NCI-H146 treated with DMSO at 0.1 percent for 48 hours (cell line): ENCODE results near the gene IQCC.

ENCODE experiments used
- DNase-seq: peaks from one replicate; lab custom pipeline; 2025; ENCODE audit not compliant: unreplicated experiment; lab: John Stamatoyannopoulos, UW

Gene IQCC

DNA sequence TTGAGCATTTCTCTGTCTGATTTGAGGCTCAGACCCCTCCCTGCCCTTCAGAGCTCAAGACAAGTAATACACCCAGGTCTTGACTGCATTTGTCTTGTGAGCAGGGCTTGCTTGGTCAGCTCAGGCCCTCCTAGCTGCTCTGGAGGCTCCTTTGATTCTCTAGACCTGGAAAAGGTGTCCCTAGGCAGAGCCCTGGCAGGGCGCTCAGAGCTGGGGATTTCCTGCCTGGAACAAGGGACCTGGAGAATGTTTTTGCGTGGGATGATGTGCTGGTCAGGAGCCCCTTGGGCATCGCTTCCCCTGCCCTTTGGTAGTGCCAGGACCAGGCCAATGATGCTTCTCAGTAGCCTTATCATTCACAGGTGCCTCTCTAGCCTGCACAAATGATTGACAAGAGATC lies 9.9 kb upstream of the IQCC start:
- DNase-seq = no peak

DNA sequence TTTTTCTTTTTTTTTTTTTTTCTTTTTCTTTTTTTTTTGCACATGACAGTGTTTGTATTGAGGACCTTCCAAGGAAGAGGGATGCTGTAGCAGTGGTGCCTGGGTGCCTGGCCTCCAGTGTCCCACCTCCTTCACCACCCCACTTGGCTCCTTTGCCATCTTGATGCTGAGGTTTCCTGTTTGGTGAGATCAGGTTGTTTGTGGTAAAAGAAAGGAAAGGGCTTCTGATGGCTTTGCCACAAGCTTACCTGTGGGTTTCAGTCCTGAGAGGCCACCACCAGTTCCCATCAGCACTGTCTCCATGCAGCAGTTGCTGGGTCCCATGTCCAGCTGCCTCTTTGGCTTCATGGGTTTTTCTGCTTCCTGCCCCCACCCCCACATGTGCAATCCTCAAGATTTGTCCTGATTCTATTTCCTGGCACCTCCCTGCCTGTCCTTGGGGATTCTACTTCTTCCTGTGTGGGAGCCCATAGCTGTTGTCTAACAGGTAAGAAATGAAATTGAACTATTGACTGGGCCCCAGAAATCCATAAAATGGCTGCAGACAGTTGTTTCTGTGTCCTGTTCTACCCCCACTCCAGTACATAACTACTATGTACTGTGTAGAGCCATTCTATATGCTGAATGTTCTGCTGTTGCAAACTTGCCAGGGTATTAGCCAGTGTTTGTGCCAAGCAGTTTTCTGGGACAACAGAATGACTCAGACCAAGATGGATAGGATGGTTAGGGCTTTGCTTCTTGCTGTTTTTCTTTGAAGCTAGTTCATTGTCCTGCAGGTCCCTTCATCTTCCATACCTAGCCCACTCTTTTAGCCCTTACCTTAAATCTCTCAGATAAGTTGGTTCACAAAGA lies 9.3 kb upstream of the IQCC start:
- DNase-seq = no peak

DNA sequence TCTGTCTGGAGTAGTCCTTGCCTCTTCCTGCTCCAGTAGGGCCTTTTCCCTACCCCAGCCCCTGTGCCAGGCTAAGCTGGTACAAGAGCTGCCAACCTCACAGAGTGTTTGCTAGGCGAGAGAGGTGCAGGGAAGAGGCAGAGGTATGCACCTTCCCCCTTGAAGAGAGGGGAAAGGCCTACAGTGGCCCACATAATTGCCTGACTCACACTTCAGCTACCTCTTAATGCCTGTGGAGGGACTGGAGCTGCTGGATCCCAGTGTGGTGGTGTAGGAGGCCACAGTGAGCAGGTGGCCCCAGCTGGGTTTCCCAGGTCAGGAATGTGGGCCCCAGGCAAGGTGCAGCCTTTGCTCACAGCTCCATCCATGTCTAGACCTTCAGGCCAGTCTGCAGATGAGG lies 8.4 kb upstream of the IQCC start:
- DNase-seq = no peak

DNA sequence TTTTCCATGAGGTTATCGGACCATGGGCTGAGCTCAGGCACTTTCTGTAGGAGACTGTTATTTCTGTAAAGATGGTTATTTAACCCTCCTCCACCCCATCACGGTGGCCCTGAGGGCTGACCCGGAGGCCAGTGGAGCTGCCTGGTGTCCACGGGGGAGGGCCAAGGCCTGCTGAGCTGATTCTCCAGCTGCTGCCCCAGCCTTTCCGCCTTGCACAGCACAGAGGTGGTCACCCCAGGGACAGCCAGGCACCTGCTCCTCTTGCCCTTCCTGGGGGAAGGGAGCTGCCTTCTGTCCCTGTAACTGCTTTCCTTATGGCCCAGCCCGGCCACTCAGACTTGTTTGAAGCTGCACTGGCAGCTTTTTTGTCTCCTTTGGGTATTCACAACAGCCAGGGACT lies 7.6 kb upstream of the IQCC start:
- no peak for DNase-seq

DNA sequence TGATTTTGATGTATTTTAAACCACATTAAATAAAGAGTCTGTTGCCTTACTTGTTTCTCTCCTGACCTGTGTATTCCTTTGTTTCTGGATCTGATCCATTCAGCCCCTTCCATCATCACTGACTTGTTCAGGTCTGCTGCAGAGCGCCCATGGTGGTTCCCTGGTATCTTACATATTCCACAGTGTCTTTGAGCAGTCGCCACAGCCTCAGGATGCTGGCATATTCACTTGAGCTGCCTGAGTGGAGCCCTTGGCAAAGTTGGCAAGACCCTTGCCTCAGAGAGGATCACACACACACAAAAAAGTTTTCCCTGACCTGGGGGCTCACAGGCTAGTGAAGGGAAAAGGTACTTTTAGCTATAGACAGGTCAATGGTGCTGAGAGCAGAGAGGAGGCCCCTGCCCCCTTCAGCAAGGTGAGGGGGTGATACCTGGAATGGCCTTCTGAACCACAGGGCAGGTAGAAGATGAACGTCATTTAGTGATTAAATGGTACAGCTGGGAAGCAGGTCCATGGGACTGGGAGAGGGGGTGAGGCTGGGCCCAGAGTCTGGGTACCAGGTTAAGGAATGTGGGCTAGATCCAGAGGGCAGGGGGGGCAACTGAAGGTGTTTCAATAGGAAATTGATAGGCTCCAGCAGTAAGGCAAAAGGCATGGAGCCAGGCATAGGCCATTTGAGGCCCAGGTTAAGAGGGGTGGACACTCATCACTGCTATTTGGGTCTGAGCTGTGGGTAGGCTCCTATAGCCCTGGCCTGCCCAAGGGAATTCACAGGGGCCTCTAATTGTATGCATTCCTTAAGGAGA lies 7.0 kb upstream of the IQCC start:
- no peak for DNase-seq

- DNase-seq = no peak
Observed at GRCh38 chr1:32199043-32199716, 6.3 kb upstream of the IQCC start.

GRCh38 chr1:32199717-32200072 lies 5.8 kb upstream of the IQCC start:
- DNase-seq = peak; percentile 1

GRCh38 chr1:32200226-32201010 lies 5.1 kb upstream of the IQCC start, which contains the start of gene CCDC28B:
Gene CCDC28B (plus strand): TSS chr1:32200595. CDS start chr1:32201936, 1,341 bp downstream.
- DNase-seq = peak; percentile 44

DNA sequence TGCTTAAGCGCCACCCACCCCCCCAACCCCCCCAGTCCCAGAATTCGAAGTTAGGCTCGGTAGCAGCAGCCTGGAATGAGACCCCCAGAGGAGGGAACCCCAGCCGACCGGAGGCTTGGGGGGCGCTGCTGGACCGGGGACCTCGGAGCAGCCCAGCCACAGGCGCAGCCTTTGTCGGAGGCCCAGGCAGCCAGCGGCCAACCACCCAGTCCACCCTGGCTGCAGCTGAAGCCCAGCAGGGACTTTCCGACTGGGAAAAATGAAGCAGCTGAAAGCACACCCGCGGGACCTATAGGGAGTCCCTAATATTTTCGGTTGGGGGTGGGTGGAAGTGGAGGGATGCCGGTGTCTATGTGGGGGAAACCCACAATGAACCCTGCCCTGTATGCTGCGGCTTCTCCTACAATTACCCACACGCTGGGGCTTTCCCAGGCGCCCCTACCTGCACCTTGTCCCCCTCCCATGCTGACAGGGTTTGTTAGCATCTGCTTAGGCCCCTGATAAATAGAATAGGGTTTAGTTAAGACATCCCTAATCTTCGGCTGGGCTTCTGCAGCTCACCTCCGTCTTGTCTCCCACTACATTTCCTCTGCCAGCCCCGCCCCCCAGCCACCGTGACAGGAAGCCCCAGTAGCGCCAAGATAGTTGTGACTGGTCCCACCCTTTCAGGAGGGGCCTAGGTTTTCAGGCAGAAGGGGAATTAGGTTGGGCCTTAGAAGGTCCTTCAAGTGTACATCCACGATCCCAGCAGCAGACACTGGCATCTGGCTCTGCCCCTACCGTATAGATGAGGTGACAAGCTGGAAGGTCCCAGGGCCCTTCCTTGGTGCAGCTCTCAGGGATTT lies 4.2 kb upstream of the IQCC start:
- DNase-seq = peak; percentile 5

- DNase-seq = no peak
Observed at GRCh38 chr1:32204943-32205361, 519 bp upstream of the IQCC start.

GRCh38 chr1:32208469-32208868 lies 3.0 kb downstream of the IQCC start:
- no peak for DNase-seq

DNA sequence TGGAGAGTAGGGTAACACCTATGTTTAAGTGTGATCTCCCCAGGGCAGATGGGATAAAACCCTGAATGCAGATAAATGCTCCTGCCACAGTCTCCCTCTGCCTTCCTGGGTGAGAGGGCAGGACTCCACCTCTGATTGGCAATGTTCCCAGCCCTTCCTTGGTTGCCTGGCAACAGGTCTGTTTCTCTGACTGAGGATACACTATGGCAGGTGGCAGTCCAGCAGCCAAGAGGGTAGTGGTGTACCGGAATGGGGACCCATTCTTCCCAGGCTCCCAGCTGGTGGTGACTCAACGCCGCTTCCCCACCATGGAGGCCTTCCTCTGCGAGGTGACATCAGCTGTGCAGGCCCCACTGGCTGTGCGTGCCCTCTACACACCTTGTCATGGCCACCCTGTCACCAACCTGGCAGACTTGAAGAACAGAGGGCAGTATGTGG lies 3.4 kb downstream of the IQCC start, which contains the start of gene DCDC2B:
TSS of gene DCDC2B (plus strand) at position 199 of the 438 bp plus-strand sequence. CDS start at position 204, 5 bp downstream.
- DNase-seq = peak; percentile 27

DNA sequence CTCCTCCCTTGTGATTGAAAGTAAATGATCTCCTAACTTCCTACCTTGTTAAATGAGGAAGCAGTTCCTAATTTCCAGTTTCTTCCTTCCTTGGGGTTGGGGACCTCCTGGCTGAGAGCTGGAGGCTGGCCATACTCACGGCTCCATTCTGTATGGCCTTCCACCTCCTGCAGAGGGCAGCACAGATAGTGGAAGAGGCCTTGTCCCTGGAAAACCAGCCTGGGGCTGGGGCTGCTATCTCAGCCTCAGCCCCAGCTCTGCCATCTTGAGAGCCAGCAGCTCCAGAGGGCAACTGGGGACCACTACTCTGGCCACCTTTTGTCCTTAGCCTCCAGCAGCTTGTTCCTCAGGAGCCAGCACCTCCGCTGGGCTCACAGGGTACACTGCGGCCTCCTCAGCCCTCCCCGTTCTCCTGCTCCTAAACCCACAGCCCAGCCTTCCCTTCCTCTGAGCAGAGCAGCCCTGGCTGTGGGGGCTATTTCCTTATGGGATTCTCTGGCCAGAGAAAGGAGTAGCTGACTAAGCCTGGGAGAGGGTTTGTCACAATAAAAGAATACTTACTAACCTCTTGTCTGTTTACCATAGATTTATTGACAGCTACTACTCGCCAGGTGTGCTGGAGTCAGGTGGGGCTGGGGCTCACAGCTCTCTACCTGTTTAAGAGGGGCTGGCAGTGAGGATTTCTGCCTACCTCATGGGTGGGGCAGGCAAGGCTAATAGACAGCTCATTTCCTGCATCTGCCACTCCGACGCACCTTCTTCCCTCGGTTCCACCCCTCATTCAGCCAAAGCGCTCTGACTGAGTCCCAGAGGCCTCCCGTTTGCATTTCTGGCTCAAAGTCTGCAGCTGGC lies 10.4 kb downstream of the IQCC start:
- no peak for DNase-seq

GRCh38 chr1:32216566-32216965 lies 11.1 kb downstream of the IQCC start:
- DNase-seq = no peak

GRCh38 chr1:32219022-32219421 lies 13.6 kb downstream of the IQCC start:
- no peak for DNase-seq

DNA sequence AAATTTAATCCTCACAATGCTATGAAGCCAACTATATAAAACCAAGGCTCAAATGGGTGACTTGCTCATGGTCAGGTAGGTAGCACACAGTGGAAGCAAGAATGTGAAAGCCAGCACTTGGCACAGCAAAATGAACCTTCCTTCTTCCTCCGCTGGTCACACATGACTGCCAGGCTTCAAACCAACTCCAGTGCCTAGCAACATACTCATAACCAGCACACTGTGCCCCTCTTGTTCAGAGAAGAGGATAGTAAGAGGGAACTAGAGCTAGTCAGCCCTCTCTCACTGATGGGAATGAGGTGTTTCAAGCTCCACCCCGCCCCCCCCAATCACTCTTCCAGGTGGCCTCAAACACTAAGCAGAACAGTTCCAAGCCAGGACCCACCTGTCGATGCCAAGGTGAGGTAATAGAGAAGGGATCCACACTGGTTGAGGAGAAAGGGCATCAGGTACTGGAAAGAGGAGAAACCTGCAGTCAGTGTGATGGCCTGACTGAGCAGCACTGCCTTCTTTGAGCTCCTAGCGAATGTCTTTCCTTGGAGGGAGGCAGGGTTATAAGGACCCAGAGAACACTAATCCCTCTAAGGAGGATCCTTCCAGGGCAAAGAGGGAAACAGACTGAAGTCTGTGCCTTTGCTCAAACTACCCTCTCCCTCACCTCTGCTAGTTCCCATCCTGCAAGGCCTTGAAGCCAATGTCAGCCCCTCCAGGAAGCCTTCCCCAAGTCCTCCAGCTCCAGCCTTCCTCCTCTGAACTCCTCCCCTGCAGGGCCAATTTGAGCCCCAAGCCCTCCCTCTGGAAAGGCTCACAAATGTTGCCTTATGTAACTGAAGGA lies 15.5 kb downstream of the IQCC start:
- no peak for DNase-seq

DNA sequence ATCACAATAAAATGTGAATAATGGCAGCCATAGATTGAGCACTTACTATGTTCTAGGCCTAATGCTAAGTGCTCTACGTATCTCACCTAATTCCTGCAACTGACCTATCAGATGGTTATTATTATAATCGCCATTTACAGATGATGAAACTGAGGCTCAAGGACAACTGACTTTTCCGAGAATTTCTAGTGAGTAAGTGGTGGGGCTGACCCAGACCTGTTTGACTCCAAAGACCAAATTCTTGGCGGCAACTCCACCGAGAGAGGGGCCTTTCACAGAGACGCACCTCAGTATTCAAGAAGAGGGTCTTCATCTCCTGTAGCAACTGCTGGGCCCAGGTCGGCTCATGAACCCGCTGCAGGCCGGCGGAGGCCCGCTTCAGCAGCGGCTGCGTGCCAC lies 16.1 kb downstream of the IQCC start:
- DNase-seq = no peak
